Inflammatory macrophage (primary cell): Measurements from ENCODE around the gene PLOD3.
A peak's percentile ranks its signal among the peaks of the same experiment; 100 is the strongest.
"Not testable (repeated sequence)": the region's sequence is repeated elsewhere in the genome, so short reads cannot be mapped to it uniquely, and the experiment has no call there.

Source experiments
- DNase-seq, 2 donors: peaks; one replicate each; pipeline ENCODE4 v3.0.0-alpha.2; 2020 to 2022
- total RNA-seq, 18 experiments: gene quantifications; one replicate each; lab custom pipeline; 2026; ENCODE audit warnings: mixed read lengths in 6 of 18, inconsistent platforms in 2 of 18; lab: John Stamatoyannopoulos, UW

Gene PLOD3
- 41.9 to 120 (median 78.3) reads per million in 18 experiments for total RNA-seq

DNA sequence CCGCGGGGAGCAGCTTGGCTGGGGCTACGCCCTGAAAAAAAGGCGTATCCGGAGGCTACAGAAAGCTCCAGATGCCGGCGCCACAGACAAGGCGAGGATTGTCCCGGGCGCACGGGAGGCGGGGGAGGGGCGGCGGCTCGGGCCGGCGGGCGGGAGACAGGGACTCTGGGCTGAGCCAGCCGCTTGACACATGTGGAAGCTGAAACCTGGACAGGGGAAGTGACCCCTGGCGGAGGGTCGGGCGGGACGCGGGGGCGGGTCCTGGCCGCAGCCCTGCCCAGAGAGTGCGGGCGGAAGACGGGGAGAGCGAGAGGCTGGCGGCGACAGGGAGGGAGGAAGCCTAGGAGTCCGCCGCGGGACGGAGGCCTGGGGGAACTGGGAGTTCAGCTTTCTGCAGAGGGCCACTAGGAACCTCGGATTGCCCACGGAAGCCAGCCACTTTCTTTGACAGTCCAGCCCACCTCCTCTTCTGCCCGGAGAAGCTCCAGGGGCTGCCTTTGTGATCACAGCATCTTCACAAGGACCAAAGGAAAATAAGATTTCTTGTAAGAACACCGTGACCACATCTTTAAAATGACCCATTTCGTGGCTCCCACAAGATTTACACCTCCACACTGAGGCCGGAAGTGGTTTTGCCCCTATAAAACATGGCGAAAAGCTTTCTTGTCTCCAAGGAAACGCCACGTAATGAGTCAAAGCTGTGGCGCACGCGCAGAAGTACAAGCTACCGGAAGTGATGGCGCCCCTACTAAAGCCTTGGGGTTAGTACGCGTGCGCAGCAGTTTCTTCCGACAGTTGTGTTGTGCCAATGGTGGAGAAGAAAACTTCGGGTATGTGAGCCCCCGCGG lies at the start of gene PLOD3, which contains the start of gene ZNHIT1:
PLOD3 (minus strand) TSS at position 194 of the 848 bp plus-strand sequence. CDS start 307 bp downstream, outside the sequence.
ZNHIT1 (plus strand) TSS at position 778 of the 848 bp plus-strand sequence; CDS start at position 809, 31 bp downstream.
- DNase-seq, result peak; percentile 99

GRCh38 chr7:101265622-101266516 lies 48.5 kb upstream of the PLOD3 start:
- no peak for DNase-seq

DNA sequence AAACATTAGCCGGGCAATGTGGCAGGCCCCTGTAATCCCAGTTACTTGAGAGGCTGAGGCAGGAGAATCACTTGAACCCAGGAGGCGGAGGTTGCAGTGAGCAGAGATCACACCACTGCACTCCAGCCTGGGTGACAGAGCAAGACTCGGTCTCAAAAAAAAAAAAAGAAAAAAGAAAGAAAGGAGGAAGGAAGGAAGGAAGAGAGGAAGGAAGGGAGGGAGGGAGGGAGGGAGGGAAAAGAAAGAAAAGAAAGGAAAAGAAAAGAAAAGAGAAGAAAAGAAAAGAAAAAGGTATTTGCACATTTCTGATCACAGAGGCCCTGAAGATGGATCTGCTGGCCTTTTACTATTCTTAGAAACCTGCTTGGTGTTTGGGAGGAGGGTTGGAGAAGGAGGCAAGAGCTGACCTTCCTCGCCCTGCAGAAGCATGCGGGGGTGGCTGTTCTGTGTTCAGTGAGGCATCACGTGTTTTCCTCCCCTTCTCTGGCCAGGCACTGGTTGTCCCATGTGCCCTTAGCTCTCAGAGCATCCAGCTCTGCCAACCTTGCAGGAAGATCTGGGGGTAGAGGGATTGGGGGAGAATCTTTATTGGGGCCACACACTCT lies 46.8 kb upstream of the PLOD3 start:
- DNase-seq, result peak; percentile 37 to 66

DNA sequence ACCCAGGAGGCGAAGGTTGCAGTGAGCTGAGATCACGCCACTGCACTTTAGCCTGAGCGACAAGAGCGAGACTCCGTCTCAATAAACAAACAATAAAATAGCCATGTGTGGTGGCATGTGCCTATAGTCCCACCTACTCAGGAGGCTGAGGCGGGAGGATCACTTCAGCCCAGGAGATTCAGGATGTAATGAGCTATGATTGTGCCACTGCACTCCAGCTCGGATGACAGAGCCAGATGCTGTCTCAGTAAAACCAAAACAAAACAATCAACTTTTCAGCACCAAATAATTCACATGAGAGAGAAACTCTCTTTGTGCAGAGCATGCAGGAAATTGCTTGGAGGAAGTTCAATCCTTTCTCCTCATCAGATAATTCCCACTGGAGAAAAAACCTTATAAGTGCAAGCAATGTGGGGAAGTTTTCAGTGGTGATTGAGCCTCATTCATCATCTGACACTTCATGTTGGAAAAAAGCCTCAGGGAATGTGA lies 40.9 kb upstream of the PLOD3 start:
- no peak for DNase-seq

- DNase-seq, result no peak
Measured at GRCh38 chr7:101255796-101256195, 38.4 kb upstream of the PLOD3 start.

GRCh38 chr7:101253199-101253598 lies 35.8 kb upstream of the PLOD3 start:
- DNase-seq, result not testable (repeated sequence)

DNA sequence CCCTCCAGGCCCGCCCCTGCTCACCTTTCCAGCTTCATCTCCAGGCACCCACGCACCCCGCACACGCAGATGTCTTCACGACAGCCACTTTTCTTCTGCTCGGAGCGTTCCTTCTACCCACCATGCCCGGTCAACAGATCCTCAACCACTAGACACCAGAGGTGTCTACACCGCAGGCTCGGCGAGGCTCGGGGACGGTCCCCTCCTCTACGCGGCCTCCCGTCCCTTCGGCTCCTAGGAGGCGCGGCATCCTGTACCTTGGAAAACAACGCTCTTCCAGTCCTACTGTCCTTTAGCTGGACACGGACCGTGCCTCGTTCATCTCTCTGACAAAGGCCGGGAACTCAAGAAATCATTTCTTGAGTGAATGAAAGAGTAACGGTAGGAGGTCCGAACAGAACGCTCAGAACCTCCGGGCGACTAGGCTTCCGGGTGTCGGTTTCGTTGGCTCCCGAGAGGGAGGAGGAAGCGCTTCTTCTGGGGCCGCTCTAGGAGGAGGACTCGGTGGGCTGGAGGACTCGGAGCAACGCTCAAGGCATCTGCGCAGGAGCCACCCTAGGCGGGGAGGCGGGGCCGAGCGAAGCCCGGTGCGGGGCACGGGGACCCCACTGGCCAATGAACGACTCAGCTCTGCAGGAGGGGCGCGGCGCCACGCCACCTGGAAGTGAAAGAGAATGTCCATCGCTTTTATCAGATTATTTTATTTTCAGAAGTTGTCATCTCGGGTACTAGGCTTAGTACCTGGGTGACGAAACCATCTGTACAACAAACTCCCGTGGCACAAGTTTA lies 34.7 kb upstream of the PLOD3 start:
- peak; percentile 98 to 99 for DNase-seq

GRCh38 chr7:101250324-101250723 lies 32.9 kb upstream of the PLOD3 start:
- DNase-seq, result no peak

DNA sequence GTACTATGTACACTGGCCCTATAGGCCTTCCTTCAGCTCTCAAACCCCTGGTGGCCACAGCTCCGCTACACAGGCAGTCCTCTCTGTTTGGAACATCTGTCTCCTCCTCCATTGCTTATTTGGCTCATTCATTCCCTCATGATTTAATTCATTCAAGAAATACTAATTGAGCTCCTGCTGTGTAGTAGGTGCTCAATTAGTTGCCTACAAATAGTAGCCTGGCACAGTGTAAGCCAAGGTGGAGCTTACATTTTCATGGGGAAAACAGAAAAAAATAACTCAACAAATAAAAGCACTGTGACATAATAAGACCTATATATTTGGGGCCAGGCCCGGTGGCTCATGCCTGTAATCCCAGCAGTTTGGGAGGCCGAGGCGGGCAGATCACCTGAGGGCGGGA lies 30.9 kb upstream of the PLOD3 start:
- no peak for DNase-seq

- no peak for DNase-seq
Measured at GRCh38 chr7:101245147-101245668, 27.8 kb upstream of the PLOD3 start.

- peak; percentile 82 to 92 for DNase-seq
Measured at GRCh38 chr7:101244375-101245146, 27.2 kb upstream of the PLOD3 start, which contains the start of gene FIS1. Gene FIS1, minus strand, starts transcription at chr7:101245081. Its CDS starts 77 bp downstream, at chr7:101245004.

GRCh38 chr7:101243646-101244374 lies 26.4 kb upstream of the PLOD3 start:
- peak; percentile 45 to 55 for DNase-seq

GRCh38 chr7:101241443-101242349 lies 24.3 kb upstream of the PLOD3 start:
- DNase-seq, result no peak

DNA sequence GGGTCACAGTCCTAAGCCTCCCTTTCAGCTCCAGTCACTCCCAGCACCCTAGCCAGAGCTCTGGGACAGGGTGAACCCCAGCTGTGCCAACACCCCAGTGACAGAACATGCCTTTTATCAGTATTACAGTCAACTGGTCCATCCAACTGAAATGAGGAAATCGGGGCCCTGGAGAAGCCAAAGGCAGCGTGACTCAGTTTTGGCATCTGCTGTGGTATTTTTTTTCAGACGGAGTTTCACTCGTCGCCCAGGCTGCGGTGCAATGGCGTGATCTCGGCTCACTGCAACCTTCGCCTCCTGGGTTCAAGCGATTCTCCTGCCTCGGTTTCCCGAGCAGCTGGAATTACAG lies 23.6 kb upstream of the PLOD3 start:
- DNase-seq, result peak; percentile 76 to 77

DNA sequence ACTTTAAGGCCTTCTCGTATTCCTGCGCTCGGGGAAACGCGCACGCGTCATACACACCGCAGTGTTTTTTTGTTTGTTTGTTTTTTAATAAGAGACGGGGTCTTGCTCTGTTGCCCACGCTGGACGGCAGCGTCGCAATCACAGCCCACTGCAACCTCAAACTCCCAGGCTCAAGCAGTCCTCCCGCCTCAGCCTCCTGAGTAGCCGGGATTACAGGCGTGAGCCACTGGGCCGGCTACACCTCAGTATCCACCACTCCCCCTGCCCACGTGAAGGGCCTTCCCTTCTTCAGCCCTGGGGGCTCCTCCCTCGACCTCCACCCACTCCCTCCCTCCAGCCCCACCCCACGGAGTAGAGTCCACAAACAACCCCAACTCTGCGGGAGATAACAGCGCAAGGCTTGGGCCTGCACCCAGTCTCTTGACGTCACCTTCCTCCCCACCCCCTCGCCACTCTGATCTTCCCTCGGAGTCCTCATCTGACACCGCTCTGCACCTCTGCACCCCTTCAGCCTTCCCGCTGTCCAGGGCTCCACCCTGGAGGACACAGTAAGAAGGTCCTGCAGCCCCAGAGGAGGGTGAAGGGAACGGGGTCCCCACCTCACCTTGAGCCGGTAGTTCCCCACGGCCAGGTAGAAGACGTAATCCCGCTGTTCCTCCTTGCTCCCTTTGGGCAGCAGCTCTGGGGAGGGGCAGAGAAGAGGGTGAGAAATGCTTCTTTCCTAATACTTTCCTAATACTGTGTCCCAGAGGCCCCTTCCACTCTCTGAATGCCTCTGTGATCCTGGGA lies 23.0 kb upstream of the PLOD3 start:
- DNase-seq, result no peak

- DNase-seq, result no peak
Measured at GRCh38 chr7:101239951-101240220, 22.5 kb upstream of the PLOD3 start.

DNA sequence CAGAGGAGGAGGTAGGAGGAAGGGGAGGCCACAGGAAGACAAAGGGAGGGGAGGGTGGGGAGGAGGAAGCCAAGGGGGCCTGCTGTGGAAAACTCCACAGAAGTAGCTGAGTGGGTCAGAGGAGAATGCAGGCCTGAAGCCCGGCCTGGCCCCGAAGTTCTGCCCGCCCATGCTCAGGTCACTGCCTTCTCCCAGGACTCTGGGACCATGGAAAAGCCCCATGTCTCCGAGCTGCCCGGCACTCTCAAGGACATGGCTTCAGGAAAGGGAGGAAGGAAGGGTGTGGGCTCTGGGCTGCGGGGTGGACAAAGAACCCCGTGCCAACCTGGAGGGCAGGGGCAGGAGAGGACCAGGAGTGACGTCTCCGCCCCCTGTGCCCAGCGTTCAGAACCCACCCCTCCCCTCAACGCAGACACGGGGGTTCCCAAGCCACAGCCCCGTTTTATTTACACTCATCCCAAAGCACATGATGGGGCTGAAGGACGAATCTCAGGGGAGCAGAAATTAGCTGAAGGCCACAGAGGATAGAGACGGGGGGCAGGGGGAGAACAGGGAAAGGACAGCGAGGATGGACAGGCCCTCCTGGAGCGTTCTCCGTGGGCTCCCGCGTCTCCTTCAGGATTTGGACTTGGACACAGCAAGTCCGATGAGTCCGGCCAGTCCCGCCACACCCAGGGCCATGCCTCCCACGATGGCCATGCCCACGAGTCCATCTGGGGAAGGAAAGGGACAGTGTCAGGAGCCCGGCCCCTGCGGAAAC lies 22.0 kb upstream of the PLOD3 start:
- DNase-seq, result no peak
